Transverse colon (tissue), 3 donors: ENCODE results near the gene DYNC1H1.

Experiments used
- CTCF ChIP-seq, 5 experiments: fragments of 200-600 bp in 3 of 5; fragments of 450-650 bp in 2 of 5; sonication (generic) in 3 of 5; IDR thresholded peaks; 1 replicate in 2 of 5; 2 replicates in 3 of 5; pipeline ENCODE4 v1.5.1; 2016 to 2017; ENCODE audit warnings: antibody characterized with exemption in 5 of 5, inconsistent platforms in 3 of 5, mild to moderate bottlenecking in 2 of 5, moderate library complexity in 1 of 5
- EP300 ChIP-seq: sonication (generic); formaldehyde crosslinking; IDR thresholded peaks from one replicate; pipeline ENCODE4 v1.6.1; 2017; ENCODE audit warnings: antibody characterized with exemption, low read depth
- POLR2A ChIP-seq: fragments of 450-650 bp; IDR thresholded peaks from one replicate; pipeline ENCODE4 v1.6.1; 2016; ENCODE audit warnings: antibody characterized with exemption, mild to moderate bottlenecking, moderate library complexity

- TF ChIP-seq CTCF (IDR thresholded peaks at IDR 0.05), result no peak
- no peak for TF ChIP-seq EP300
- no peak for TF ChIP-seq POLR2A
Measured at GRCh38 chr14:101977311-101978071, 13.1 kb downstream of the DYNC1H1 start.
